GM21825 (cell line): ENCODE data around the gene RIPOR2.

Source experiments
- ATAC-seq: cut with Tn5 transposase; IDR thresholded peaks from one replicate; pipeline ENCODE4 v1.9.1; 2021; ENCODE audit warnings: mild to moderate bottlenecking, moderate library complexity; ENCODE audit not compliant: unreplicated experiment

The RIPOR2 gene

DNA sequence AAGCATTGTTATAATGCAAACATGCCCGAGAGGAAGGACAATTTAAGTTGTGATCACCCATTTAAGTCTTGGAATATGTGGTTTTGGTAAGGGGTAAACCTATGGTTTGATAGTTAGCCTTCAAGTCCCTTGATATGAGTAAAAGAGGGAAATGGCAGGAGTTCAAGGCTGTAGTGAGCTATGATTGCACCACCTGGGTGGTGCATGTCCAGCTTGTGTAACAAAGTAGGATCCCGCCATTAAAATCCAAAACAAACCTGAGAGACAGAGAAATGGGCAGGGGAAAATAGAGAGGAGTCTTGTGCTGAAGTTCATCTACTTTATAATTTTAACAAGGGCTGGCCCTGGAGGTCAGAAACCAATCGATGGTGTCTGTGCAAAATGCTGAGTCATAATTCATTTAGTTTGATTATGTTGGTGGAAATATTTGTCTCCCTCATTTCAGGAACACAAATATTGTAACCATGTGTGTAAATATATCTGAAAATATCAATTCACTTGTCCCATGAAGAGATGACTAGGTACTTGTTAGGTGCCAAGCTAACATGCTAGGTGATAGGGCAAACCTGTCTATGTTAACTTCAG lies 113.8 kb downstream of the RIPOR2 start:
- no peak for ATAC-seq

DNA sequence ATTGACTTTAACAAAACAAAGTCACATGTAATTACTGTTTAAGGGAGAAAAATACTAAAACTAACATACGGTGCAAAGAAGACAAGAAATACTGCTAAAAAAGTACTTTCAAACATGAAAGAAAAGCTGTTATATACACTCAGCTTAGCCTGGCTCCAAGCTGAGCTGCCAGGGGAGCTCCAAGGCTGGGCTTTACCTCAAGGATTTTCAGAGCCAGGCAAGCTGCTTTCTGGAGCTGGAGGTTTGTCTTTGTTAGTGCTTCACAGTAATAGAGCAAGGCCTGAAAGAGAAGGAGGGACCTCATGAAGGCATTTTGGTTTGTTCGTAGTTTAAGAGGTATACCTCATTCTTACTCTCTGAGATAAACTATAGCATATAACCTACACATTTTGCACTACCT lies 117.4 kb downstream of the RIPOR2 start:
- ATAC-seq: no peak

DNA sequence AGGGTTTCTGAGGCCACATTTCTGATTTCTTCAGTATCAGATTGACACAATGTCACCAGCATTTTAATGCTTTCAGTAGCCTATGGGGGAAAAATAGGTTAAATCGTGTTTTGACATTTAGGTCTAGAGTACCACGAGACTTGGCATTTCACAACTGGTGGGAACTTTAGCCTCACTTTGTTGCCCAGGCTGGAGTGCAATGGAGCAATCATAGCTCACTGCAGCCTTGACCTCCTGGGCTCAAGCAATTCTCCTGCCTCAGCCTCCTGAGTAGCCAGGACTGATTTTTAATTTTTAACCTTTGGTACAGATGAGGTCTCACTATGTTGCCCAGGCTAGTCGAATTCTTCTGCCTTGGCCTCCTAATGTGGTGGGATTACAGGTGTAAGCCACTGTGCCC lies 126.0 kb downstream of the RIPOR2 start:
- no peak for ATAC-seq

DNA sequence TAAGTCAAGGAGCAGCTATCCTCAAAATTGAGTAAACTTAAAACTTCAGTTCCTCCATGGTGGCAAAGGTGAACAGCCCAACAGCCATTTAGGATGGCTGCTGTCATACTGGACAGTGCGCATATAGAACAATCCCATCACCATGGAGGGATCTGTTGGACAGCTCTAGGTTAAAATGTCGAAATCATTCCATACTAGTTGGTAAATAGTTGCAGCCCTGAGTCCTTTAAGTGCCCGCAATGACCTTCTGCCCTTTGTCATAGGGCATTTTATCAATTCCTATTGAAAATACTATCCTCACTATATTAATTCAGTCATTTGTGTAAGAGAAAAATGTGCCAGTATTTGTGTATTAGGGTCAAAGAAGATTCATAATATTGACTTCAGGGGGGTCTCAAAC lies 128.2 kb downstream of the RIPOR2 start:
- no peak for ATAC-seq

DNA sequence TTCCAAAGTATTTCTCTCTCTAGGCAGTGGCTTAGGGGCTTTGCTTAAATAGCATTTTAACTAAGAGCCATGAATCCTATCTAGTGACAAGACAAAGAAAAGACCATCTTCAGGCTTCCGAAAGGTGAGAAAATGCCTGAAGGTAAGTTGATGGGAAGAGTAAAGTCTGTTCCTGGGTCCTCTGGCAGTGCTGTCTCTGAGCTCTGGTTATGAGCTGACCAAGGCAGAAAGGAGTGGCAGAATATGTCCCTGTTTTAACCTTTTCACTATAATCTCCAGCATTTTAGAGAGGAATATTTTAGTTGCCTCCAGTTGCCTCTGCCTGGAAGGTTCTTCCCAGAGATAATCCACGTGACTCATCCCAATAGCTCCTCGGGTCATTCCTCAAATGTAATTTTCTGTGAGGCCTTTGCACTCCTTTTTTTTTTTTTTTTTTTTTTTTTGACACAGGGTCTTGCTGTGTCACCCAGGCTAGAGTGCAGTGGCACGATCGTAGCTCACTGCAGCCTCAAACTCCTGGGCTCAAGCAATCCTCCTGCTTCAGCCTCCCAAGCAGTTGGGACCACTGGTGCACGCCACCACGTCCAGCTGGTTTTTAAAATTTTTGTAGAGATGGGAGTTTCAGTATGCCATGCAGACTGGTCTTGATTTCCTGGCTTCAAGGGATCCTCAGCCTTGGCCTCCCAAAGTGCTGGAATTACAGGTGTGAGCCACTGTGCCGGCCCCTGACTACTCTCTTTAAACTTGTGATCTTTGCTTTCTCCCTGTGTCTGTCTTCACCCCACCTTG lies 133.3 kb downstream of the RIPOR2 start:
- no peak for ATAC-seq

DNA sequence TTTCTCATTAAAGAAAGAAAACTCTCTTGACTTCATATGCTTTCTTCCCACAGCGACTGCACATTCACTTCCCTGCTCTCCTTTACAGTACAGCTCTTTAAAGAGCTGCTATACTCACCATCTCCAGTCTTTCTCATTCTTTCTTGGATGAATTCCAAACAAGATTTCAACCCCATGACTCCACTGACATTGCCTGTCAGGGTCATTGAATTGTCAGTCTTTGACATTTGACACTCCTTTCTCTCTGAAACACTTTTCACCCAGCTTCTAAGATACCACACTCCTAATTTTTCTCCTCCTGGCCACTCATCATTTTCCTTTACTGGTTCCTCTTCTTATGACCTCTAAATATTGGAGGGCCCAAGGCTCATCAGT lies 136.2 kb downstream of the RIPOR2 start:
- ATAC-seq: no peak

DNA sequence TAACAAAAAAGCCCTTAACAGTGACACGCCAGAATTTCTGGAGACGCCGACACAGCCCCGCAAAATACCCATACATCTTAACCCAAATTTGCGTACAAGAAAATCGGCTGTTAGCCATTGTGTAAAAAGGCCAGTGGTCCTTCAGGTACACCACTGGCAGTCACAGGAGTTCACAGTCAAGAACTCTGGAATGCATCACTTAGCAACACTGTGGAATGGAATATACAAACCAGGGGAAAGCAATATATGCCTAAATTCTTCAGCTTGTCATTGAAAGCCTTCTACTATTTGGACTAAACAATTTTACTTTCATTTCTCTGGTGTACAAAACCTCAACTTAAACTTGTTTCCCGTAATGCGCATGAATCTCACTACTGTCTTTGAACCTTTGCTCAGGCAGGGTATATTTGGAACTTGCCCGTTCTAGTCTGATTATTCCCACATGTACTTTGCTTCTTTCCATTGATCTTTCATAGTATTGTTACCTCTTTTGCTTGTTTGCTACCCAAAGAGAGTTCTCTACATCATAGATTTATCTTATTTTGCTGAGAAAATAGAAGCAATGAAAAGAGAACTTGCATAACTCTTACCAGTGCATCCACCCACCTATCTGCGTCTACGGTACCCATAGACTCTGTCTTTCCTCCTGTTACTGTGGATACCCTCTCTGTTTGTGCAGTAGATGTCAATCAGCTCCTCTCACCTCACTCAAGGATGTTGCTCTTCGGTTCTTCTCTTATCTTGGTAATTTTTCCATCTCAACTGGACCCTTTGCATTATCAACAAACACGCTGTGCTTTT lies 136.8 kb downstream of the RIPOR2 start, which contains the start of gene ARMH2:
Gene ARMH2 (minus strand): TSS at position 178 of the 801 bp plus-strand sequence. CDS start 60 bp downstream, at position 118.
- no peak for ATAC-seq

DNA sequence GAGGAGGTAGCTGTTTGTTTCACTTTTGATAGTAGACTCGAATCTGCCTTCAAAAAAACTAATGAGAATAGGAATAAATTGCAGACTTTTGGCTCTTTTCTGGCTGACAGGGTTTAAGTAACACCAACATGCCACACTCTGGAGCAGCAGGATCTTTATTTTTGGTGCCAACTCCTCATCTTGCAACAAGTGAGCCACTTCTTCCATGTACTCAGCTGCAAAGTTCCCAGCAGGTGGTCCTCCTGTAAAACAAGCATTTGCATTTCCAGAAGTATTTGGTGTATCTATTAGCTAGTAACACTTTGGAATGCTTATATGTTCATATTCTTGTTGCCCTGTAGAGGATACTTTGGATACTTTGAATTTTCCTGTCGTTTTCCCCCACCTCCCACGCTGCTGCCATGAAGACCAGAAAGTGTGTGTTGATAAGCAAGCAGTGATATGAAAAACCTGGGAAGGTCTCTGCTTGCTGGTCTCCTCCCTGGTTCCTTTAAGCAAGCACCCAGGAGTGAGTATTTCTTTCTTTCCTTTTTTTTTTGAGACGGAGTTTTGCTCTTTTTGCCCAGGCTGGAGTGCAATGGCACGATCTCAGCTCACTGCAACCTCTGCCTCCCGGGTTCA lies 138.1 kb downstream of the RIPOR2 start:
- no peak for ATAC-seq

DNA sequence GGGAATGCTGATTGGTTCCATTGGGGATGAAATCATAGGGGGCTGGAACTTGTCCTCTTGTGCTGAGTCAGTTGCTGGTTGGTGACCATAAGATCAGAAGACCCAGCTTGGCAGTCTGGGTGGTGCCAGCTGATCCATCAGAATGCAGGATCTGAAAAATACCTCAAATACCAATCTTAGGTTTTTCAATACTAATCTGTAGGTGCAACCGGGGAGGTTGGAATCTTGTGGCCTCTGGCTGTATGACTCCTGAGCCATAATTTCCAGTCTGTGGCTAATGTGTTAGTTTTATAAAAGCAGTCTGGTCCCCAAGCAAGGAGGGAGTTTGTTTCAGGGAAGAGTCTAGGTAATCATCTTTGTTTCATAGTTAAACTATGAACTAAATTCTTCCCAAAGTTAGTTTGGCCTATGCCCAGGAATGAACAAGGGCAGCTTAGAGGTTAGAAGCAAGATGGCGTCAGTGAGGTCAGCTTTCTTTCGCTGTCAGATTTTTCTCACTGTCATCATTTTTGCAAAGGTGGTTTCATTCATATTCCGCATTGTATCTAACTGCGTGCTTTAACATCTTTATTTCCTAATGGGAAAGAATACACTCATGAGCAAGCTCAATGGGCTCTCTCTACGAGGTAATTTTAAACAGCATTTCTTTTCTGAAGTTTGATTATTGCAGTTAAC lies 139.0 kb downstream of the RIPOR2 start:
- no peak for ATAC-seq

DNA sequence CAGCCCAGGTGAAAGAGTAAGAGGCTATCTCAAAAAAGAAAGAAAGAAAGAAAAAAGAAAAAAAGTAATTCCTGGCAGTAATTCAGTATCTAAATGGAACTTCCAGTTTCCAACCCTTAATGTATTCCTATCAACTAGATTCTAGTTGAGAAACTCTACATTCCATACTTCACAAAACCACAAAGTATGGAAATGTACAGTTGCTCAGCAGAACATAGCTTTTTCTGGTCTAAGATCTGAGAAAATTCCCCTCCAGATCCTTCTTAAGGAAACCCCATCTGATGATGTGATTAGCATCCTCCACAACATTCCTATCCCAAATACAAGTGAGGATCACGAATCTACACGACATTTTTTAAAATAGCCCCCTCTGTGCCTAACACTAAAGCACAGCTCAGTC lies 140.7 kb downstream of the RIPOR2 start:
- no peak for ATAC-seq

DNA sequence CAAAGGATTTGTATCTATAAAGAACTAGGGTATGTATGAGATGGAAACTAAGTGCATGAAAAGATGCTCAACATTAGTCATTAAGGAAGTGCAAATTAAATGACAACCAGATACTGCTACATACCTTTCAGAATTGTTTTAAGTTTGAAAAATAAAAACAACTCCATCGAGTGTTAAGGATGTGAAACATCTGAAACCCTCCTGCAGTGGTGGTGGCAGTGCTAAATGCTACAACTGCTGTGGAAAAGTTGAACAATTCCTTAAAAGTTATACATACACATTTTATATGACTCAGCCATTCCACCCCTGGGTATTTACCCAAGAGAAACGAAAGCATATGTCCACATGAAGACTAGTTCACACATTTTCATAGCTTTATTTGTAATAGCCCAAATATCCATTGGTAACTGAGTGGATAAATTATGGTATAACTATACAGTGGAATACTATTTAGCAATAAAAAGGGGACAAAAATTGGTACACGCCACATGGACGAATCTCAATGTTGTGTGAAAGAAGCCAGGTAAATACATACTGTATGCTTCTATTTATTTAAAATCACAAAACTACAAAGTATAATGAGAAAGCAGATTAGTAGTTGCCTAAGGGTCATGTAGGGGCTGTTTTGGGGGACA lies 147.6 kb downstream of the RIPOR2 start:
- ATAC-seq: no peak

DNA sequence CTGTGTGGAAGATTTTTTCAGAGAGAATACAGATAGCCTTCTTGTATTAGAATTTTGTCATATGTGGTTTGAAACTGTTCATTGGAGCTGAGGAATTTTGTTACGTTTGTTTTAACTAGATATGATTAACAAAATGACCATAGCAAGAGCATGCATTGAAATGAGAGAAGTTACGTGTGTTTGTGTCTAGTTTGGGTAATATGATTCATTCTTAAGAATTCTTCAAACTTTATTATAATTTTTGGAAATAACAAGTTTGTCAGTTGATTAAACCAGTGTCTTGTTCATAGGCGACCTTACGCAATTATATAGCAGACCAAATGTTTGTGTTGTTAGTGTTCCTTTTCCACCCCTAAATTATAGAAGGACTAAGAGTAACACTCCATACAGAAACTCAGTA lies 155.6 kb downstream of the RIPOR2 start:
- ATAC-seq: no peak

DNA sequence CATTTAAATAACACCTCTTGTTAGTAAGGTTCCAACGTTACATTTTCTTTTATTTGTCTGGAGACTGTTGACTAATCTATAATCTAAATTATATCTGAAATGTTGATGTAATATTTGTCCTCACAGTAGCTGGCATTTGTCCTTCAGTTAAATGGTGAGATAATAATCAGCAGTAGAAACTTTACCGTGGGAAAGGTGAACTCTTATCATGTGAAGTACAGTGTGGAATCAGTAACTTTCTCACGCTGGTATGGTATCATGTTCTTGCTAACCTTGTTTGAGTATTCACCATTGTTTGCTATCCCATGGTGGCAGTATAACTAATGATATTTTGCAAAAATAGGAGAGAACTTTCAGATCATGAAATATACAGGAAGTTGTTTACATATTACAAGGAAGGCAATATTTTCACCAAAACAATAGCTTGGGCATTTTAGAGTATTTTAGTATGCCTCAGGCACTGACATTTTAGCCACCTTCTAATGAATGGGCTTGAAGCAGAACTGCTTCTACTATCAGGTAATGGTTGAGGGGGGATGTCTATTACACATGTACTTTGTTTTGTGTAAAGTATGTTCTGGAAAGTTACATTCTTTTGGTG lies 156.2 kb downstream of the RIPOR2 start:
- no peak for ATAC-seq

DNA sequence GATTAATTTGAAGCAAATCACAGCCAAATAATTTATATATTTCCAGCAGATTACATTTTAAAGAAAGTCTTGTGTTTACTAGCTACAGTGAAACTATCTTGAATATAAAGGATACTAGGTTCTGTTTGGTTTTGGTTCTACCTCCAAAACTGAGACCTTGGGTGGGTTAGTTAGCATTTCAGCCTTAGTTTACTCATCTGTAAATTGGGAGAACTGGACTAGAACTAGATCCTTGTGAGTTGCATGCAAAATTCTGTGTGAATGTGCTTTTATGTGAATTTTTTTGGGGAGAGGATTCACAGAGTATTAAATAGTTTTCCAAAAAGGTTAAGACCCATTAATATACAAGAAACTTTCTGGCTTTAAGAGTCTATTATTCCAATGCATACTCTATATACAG lies 156.9 kb downstream of the RIPOR2 start:
- no peak for ATAC-seq

DNA sequence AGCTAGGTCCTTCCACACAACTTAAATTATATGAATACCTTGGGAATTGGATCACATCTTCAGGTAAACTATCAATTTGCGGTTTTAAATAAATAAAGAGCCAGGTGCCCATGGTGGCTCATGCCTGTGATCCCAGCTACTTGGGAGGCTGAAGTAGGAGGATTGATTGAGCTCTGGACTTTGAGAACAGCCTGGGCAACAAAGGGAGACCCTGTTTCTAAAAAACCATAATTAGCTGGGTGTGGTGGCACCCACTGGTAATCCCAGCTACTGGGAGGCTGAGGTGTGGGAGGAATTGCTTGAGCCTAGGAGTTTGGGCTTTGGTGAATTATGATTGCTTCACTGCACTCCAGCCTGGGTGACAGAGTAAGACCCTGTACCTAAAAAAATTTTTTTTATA lies 157.6 kb downstream of the RIPOR2 start:
- ATAC-seq: no peak

DNA sequence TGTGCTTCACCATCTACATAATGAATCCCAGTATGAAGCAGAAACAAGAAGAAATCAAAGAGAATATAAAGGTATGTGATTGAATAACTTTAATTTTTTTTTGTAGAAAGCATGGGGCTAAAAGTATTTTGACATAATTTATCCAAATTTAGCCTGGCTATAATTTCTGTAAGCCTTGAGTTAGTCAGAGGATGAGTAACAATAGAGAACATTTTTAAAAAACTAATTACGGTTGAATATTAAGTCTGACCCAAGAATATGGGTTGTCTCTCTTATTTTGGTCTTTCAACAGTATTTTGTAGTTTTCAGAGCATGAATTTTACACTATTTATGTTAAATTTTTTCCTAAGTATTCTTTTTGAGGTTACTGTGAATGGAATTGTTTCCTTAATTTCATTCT lies 158.5 kb downstream of the RIPOR2 start:
- no peak for ATAC-seq

DNA sequence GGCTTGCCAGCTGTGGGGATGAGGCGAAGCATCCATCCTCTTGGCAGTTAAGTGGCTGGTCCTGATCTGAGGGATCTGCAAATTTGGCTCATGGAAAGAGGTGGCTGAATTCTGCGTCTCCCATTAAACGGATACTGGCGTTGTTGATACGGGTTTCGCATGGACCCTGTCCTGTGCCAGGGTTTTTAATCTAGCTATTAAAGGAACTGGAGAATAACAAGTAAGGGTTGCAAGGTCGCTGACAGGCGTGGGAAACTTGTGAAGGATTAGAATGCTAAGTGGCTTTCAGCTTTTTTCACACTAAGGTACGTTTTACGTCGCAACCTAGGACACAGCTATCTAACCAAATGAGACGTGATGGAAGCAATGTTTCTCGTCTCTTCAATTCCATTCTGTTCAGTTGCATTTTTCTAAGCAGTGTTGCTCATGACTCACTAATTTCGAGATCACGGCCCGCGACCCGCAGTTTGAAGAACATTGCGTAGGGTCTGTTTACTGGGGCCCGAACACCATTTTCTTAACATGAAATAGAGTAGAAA lies 160.2 kb downstream of the RIPOR2 start:
- ATAC-seq: no peak

DNA sequence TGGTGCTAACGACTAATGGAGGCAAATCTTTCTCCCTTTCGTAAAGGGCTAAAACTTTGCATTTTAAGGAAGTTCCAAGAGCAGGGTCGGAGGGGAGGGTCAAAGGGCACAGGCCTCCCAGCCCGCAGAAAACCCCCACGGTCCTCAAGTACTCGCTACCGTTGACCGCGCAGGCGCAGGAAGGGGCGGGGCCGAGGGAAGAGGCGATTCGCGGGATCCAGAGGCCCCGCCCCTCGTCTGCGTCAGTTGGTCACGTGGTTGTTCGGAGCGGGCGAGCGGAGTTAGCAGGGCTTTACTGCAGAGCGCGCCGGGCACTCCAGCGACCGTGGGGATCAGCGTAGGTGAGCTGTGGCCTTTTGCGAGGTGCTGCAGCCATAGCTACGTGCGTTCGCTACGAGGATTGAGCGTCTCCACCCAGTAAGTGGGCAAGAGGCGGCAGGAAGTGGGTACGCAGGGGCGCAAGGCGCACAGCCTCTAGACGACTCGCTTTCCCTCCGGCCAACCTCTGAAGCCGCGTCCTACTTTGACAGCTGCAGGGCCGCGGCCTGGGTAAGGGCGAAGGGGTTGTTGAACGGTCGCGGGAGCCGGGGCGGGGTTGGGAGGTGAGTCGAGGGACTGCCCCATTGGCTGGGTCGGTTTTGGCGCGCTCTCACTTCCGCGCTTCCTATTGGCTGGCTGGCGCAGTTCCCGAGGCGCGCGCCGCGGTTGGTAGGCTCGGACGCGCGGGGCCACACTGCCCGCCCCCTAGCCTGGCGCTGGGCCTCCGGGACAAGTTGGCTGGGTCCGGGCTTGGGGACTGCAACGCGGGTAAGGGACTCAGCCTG lies 160.9 kb downstream of the RIPOR2 start, which contains the start of gene GMNN:
Gene GMNN (plus strand): TSS at position 242 of the 824 bp plus-strand sequence. CDS start 2,310 bp downstream, outside the sequence.
- peak; percentile 90 for ATAC-seq

DNA sequence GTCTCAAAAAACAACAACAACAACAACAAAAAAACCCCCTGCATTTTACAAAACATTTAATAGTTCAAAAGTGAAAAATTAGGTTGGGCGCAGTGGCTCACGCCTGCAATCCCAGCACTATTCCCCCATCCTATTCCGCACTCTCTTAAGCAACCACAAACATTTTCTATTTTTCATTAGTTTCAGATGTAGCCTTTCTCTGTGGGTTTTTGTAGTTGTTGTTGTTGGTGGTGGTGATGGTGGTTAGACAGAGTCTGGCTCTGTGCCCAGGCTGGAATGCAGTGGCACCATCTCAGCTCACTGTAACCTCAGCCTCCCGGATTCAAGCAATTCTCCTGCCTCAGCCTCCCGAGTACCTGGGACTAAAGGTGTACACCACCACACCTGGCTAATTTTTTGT lies 167.4 kb downstream of the RIPOR2 start:
- ATAC-seq: no peak
